H9 (cell line): Measurements from ENCODE around the gene RAB40B. TPM values are rescaled to one million over a fixed set of nuclear protein-coding genes. Genes with fewer than 3 reads are reported as not detected.

Experiments
- DNase-seq: peaks from one replicate; pipeline ENCODE4 v3.0.0-alpha.2; 2017
- H2AFZ ChIP-seq: one replicate; pipeline ENCODE4 v1.6.1; 2013; ENCODE audit warnings: mild to moderate bottlenecking, low read length, control low read depth, moderate library complexity
- H2AK5ac ChIP-seq: 2 replicates; pipeline ENCODE4 v1.6.1; 2013; ENCODE audit warnings: low read length, control low read depth, mixed read lengths; ENCODE audit not compliant: insufficient read length
- H2BK120ac ChIP-seq: one replicate; pipeline ENCODE4 v1.6.1; 2013; ENCODE audit warnings: low read depth, mild to moderate bottlenecking, low read length, control low read depth, inconsistent platforms; ENCODE audit not compliant: poor library complexity, severe bottlenecking
- H2BK12ac ChIP-seq: 2 replicates; pipeline ENCODE4 v1.6.1; 2013; ENCODE audit warnings: low read length, control low read depth, mixed read lengths, low read depth; ENCODE audit not compliant: insufficient read length
- H2BK15ac ChIP-seq: 2 replicates; pipeline ENCODE4 v1.6.1; 2013; ENCODE audit warnings: low read depth, low read length, control low read depth
- H2BK20ac ChIP-seq: one replicate; pipeline ENCODE4 v1.6.1; 2013; ENCODE audit warnings: low read depth, mild to moderate bottlenecking, low read length, control low read depth, inconsistent platforms; ENCODE audit not compliant: poor library complexity, severe bottlenecking
- H2BK5ac ChIP-seq: 2 replicates; pipeline ENCODE4 v1.6.1; 2013; ENCODE audit warnings: low read length, control low read depth, mixed read lengths; ENCODE audit not compliant: insufficient read length
- H3K14ac ChIP-seq: 2 replicates; pipeline ENCODE4 v1.6.1; 2013; ENCODE audit warnings: low read length, control low read depth; ENCODE audit not compliant: insufficient read depth
- H3K18ac ChIP-seq: 2 replicates; pipeline ENCODE4 v1.6.1; 2013; ENCODE audit warnings: low read depth, mild to moderate bottlenecking, mixed read lengths, low read length, control low read depth; ENCODE audit not compliant: insufficient read length
- H3K23ac ChIP-seq: 2 replicates; pipeline ENCODE4 v1.6.1; 2013; ENCODE audit warnings: low read length, control low read depth, mixed read lengths, low read depth; ENCODE audit not compliant: insufficient read length
- H3K23me2 ChIP-seq: 2 replicates; pipeline ENCODE4 v1.6.1; 2013; ENCODE audit warnings: low read depth, mild to moderate bottlenecking, mixed read lengths, low read length, control low read depth; ENCODE audit not compliant: insufficient read length, poor library complexity, severe bottlenecking
- H3K27ac ChIP-seq: 2 replicates; pipeline ENCODE4 v1.5.1; 2013; ENCODE audit warnings: low read length, control low read depth, mixed read lengths, low read depth; ENCODE audit not compliant: insufficient read length
- H3K27me3 ChIP-seq: 2 replicates; pipeline ENCODE4 v1.6.1; 2013; ENCODE audit warnings: low read length, control low read depth, inconsistent platforms; ENCODE audit not compliant: insufficient read depth
- H3K4ac ChIP-seq: 2 replicates; pipeline ENCODE4 v1.6.1; 2013; ENCODE audit warnings: low read depth, mild to moderate bottlenecking, control low read depth, inconsistent platforms, low read length, moderate library complexity
- H3K4me1 ChIP-seq: 2 replicates; pipeline ENCODE4 v1.6.1; 2013; ENCODE audit warnings: low read length, control low read depth, inconsistent platforms; ENCODE audit not compliant: insufficient read depth
- H3K4me2 ChIP-seq: 2 replicates; pipeline ENCODE4 v1.6.1; 2013; ENCODE audit warnings: low read length, control low read depth, mixed read lengths; ENCODE audit not compliant: insufficient read length, insufficient read depth
- H3K56ac ChIP-seq: 2 replicates; pipeline ENCODE4 v1.6.1; 2013; ENCODE audit warnings: low read depth, mild to moderate bottlenecking, mixed read lengths, low read length, control low read depth; ENCODE audit not compliant: insufficient read length
- H3K79me1 ChIP-seq: 2 replicates; pipeline ENCODE4 v1.6.1; 2013; ENCODE audit warnings: low read depth, mild to moderate bottlenecking, moderate library complexity, low read length, control low read depth, inconsistent platforms; ENCODE audit not compliant: insufficient read depth, poor library complexity, severe bottlenecking
- H3K79me2 ChIP-seq: 2 replicates; pipeline ENCODE4 v1.6.1; 2013; ENCODE audit warnings: low read length, control low read depth, inconsistent platforms; ENCODE audit not compliant: insufficient read depth
- H3K9ac ChIP-seq: 2 replicates; pipeline ENCODE4 v1.6.1; 2013; ENCODE audit warnings: low read length, control low read depth, mixed read lengths; ENCODE audit not compliant: insufficient read length; ENCODE audit errors: extremely low read depth
- H3K9me3 ChIP-seq: one replicate; pipeline ENCODE4 v1.6.1; 2013; ENCODE audit warnings: low read depth, low read length, inconsistent platforms; ENCODE audit not compliant: control insufficient read depth
- H3T11ph ChIP-seq: one replicate; pipeline ENCODE4 v1.6.1; 2013; ENCODE audit warnings: mild to moderate bottlenecking, low read length, control low read depth, inconsistent platforms
- H4K20me1 ChIP-seq: one replicate; pipeline ENCODE4 v1.6.1; 2013; ENCODE audit not compliant: control insufficient read depth, insufficient read length, insufficient read depth
- H4K5ac ChIP-seq: 2 replicates; pipeline ENCODE4 v1.6.1; 2013; ENCODE audit warnings: low read depth, mild to moderate bottlenecking, mixed read lengths, low read length, control low read depth; ENCODE audit not compliant: insufficient read length
- H4K8ac ChIP-seq: replicated peaks from 2 replicates; pipeline ENCODE4 v1.6.1; 2013; ENCODE audit warnings: low read length, control low read depth, mixed read lengths, low read depth; ENCODE audit not compliant: insufficient read length
- H4K91ac ChIP-seq: 2 replicates; pipeline ENCODE4 v1.6.1; 2013; ENCODE audit warnings: low read depth, mild to moderate bottlenecking, moderate library complexity, mixed read lengths, low read length, control low read depth; ENCODE audit not compliant: insufficient read length
- H3K27ac Mint-ChIP-seq, 3 experiments: 2 replicates in 2 of 3; 3 replicates in 1 of 3; pipeline ENCODE4 v1.8.0; 2020 to 2021; ENCODE audit warnings: mixed read lengths in 3 of 3, mild to moderate bottlenecking in 1 of 3, moderate library complexity in 1 of 3
- H3K27me3 Mint-ChIP-seq: 2 replicates; pipeline ENCODE4 v1.8.0; 2021; ENCODE audit warnings: low read depth, mild to moderate bottlenecking, moderate library complexity, mixed read lengths
- H3K36me3 Mint-ChIP-seq, 3 experiments: 2 replicates in 2 of 3; 3 replicates in 1 of 3; pipeline ENCODE4 v1.8.0; 2020 to 2021; ENCODE audit warnings: low read depth in 3 of 3, mixed read lengths in 3 of 3; ENCODE audit not compliant: insufficient read depth in 1 of 3
- H3K4me1 Mint-ChIP-seq, 2 experiments: 2 replicates each; pipeline ENCODE4 v1.8.0; 2020; ENCODE audit warnings: mixed read lengths in 2 of 2
- H3K4me3 Mint-ChIP-seq, 2 experiments: 2 replicates in 1 of 2; 3 replicates in 1 of 2; pipeline ENCODE4 v1.8.0; 2020 to 2021; ENCODE audit warnings: mild to moderate bottlenecking in 2 of 2, mixed read lengths in 2 of 2, moderate library complexity in 1 of 2
- H3K9me3 Mint-ChIP-seq, 2 experiments: 2 replicates in 1 of 2; 3 replicates in 1 of 2; pipeline ENCODE4 v1.8.0; 2020; ENCODE audit warnings: mild to moderate bottlenecking in 2 of 2, mixed read lengths in 2 of 2, moderate library complexity in 1 of 2
- CTCF ChIP-seq: fragments of 200-600 bp; sonication (generic); conservative IDR thresholded peaks from 3 replicates; pipeline ENCODE4 v1.8.0; 2021; ENCODE audit warnings: antibody characterized with exemption, mild to moderate bottlenecking
- WGBS: extraction: QIAGEN DNeasy Blood & Tissue Kit; methylation state at CpG from one replicate; pipeline ENCODE4 v1.1.7; 2013; ENCODE audit warnings: missing lambda C conversion rate, low lambda C conversion rate, mixed read lengths; ENCODE audit not compliant: insufficient read length; ENCODE audit errors: extremely low coverage; 5-methylcytosine and 5-hydroxymethylcytosine counted together
- total RNA-seq: library from RNA; stranded (reverse); gene quantifications from 2 replicates; pipeline ENCODE4 v1.2.1, GENCODE V29; 2021

Gene RAB40B
- total RNA-seq, 1 experiment from 2014 or later = 3.5 TPM

GRCh38 chr17:82697808-82698064 is 762 bp downstream of the RAB40B start:
- H3K4ac ChIP-seq = no peak overlapping the region
- no peak overlapping the region for H3K56ac ChIP-seq
- H4K20me1 ChIP-seq = no peaks in the 10 kb centered on the region
- H3K18ac ChIP-seq = no peak overlapping the region
- peak overlapping the region; percentile 55 to 70; a peak in 4 of 5 replicates for H3K4me3 Mint-ChIP-seq
- no peak overlapping the region for H2BK12ac ChIP-seq
- no peak overlapping the region for H4K5ac ChIP-seq
- H2AFZ ChIP-seq = no peak overlapping the region
- DNase-seq = peak; percentile 30
- H3T11ph ChIP-seq = no peak overlapping the region
- H4K91ac ChIP-seq = no peak overlapping the region
- no peaks in the 10 kb centered on the region for H3K79me2 ChIP-seq
- peaks cover 56% of the 10 kb centered on the region for H3K27me3 Mint-ChIP-seq
- no peak overlapping the region for H3K9ac ChIP-seq
- H3K9me3 ChIP-seq = no peaks in the 10 kb centered on the region
- H2AK5ac ChIP-seq = no peak overlapping the region
- no peak overlapping the region for H3K14ac ChIP-seq
- no peak overlapping the region for H2BK20ac ChIP-seq
- no peaks in the 10 kb centered on the region for H3K79me1 ChIP-seq
- peaks cover 15% of the 10 kb centered on the region; the same call in 1 of the 2 replicates for H3K27me3 ChIP-seq
- TF ChIP-seq CTCF = no peak
- H3K27ac Mint-ChIP-seq = no peak overlapping the region
- peaks cover 13% of the 10 kb centered on the region in 2 experiments; a peak in 4 of 5 replicates for H3K9me3 Mint-ChIP-seq
- H2BK15ac ChIP-seq = no peak overlapping the region
- H3K4me1 ChIP-seq = no peaks in the 10 kb centered on the region
- H4K8ac ChIP-seq = no peak overlapping the region
- H3K23me2 ChIP-seq = peaks cover 7% of the 10 kb centered on the region
- H2BK5ac ChIP-seq = no peak overlapping the region
- no peak overlapping the region for H2BK120ac ChIP-seq
- H3K23ac ChIP-seq = no peak overlapping the region
- peaks cover 0 to 8% (median 7%) of the 10 kb centered on the region in 3 experiments; a peak in 5 of 7 replicates for H3K36me3 Mint-ChIP-seq
- no CpG with 5 or more reads among the region's 32 CpGs for WGBS
- peaks cover 2 to 6% of the 10 kb centered on the region in 2 experiments; a peak in 2 of 4 replicates for H3K4me1 Mint-ChIP-seq
- no peak overlapping the region for H3K27ac ChIP-seq
- peak overlapping the region; percentile 26 for H3K4me2 ChIP-seq
